NCI-H2227 (cell line): Measurements from ENCODE around the gene SORL1.
"Not testable (repeated sequence)": the region's sequence is repeated elsewhere in the genome, so short reads cannot be mapped to it uniquely, and the experiment has no call there.

Experiments used
- DNase-seq: peaks from one replicate; lab custom pipeline; 2025; ENCODE audit not compliant: unreplicated experiment; lab: John Stamatoyannopoulos, UW

The SORL1 gene

GRCh38 chr11:121500275-121500674, 48.2 kb downstream of the SORL1 start:
- no peak for DNase-seq

GRCh38 chr11:121500717-121501116, 48.6 kb downstream of the SORL1 start:
- DNase-seq = no peak

GRCh38 chr11:121503051-121503450, 50.9 kb downstream of the SORL1 start:
- DNase-seq = no peak

GRCh38 chr11:121506237-121506636, 54.1 kb downstream of the SORL1 start:
- DNase-seq = not testable (repeated sequence)

- DNase-seq = no peak
Measured at GRCh38 chr11:121508449-121508848, 56.3 kb downstream of the SORL1 start.

GRCh38 chr11:121510438-121510837, 58.3 kb downstream of the SORL1 start:
- DNase-seq = no peak

- DNase-seq = no peak
Measured at GRCh38 chr11:121512468-121513465, 60.7 kb downstream of the SORL1 start.

- no peak for DNase-seq
Measured at GRCh38 chr11:121513807-121514206, 61.7 kb downstream of the SORL1 start.

- peak; percentile 8 for DNase-seq
Measured at GRCh38 chr11:121514432-121515334, 62.6 kb downstream of the SORL1 start.

GRCh38 chr11:121515335-121515671, 63.2 kb downstream of the SORL1 start:
- no peak for DNase-seq

- DNase-seq = no peak
Measured at GRCh38 chr11:121517996-121518395, 65.9 kb downstream of the SORL1 start.

- no peak for DNase-seq
Measured at GRCh38 chr11:121520243-121521144, 68.4 kb downstream of the SORL1 start.

GRCh38 chr11:121521145-121522042, 69.3 kb downstream of the SORL1 start:
- DNase-seq = no peak

- DNase-seq = no peak
Measured at GRCh38 chr11:121522043-121522941, 70.2 kb downstream of the SORL1 start.

GRCh38 chr11:121523581-121524232, 71.6 kb downstream of the SORL1 start:
- no peak for DNase-seq

GRCh38 chr11:121524233-121524631, 72.1 kb downstream of the SORL1 start:
- no peak for DNase-seq

- DNase-seq = no peak
Measured at GRCh38 chr11:121525376-121525775, 73.3 kb downstream of the SORL1 start.

- DNase-seq = no peak
Measured at GRCh38 chr11:121530257-121530656, 78.1 kb downstream of the SORL1 start.
